Hepatocyte (in vitro differentiated cells): ENCODE data around the gene DNAH6.

Source experiments
- EZH2 ChIP-seq: fragments of 200-600 bp; sonication (generic); IDR thresholded peaks from 2 replicates; pipeline ENCODE4 v1.6.1; 2016; ENCODE audit warnings: antibody characterized with exemption, mild to moderate bottlenecking, borderline replicate concordance
- TF ChIP-seq, protein P1 (sequence below): fragments of 200-600 bp; sonication (generic); IDR thresholded peaks from 2 replicates; pipeline ENCODE4 v1.5.1; 2016; ENCODE audit warnings: antibody characterized with exemption, mild to moderate bottlenecking; ENCODE audit not compliant: poor library complexity

DNA sequence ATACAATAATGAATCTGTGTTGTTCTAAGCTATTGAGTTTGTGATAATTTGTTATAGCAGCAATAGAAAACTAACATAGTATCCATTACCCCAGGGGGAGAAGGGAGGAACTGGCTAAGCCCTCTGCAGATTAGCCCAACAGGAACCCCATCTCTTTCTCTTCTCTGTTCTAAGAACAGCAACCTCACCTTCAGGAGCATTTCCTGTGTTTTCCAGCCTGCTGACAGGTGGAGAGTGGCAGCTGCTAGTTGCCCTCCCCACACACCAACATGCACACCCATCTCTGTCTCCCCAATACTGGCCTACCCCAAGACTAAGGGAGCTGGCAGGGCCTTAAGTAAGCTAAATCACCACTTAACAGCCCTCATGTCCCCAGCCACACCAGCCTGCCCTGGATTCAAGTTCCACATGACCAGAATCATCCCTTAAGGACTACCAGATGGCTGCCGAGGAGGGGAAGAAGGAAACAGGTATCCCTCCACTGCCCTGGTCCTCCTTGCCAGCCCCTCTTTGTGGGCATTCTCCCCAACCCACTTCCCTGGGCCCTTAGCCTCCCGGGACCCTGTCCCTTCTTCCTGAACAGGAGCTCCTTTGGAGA lies 311.8 kb downstream of the DNAH6 start:
- TF ChIP-seq, protein P1, sequence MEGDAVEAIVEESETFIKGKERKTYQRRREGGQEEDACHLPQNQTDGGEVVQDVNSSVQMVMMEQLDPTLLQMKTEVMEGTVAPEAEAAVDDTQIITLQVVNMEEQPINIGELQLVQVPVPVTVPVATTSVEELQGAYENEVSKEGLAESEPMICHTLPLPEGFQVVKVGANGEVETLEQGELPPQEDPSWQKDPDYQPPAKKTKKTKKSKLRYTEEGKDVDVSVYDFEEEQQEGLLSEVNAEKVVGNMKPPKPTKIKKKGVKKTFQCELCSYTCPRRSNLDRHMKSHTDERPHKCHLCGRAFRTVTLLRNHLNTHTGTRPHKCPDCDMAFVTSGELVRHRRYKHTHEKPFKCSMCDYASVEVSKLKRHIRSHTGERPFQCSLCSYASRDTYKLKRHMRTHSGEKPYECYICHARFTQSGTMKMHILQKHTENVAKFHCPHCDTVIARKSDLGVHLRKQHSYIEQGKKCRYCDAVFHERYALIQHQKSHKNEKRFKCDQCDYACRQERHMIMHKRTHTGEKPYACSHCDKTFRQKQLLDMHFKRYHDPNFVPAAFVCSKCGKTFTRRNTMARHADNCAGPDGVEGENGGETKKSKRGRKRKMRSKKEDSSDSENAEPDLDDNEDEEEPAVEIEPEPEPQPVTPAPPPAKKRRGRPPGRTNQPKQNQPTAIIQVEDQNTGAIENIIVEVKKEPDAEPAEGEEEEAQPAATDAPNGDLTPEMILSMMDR = no peak
- no peak for TF ChIP-seq EZH2
